HFF-Myc (cell line): ENCODE measurements around the gene GGT7.

Experiments used
- DNase-seq: peaks from one replicate; pipeline ENCODE4 v3.0.0-alpha.2; 2011; ENCODE audit warnings: low read depth; ENCODE audit errors: extremely low read depth
- H3K4me3 ChIP-seq: replicated peaks from 2 replicates; pipeline ENCODE4 v1.5.1; 2011; ENCODE audit warnings: low read depth, mild to moderate bottlenecking, control low read depth, low read length
- CTCF ChIP-seq: IDR thresholded peaks from 2 replicates; pipeline ENCODE4 v1.5.1; 2012; ENCODE audit warnings: mild to moderate bottlenecking, low read depth, low read length, control low read depth; ENCODE audit errors: missing control alignments

Gene GGT7

DNA sequence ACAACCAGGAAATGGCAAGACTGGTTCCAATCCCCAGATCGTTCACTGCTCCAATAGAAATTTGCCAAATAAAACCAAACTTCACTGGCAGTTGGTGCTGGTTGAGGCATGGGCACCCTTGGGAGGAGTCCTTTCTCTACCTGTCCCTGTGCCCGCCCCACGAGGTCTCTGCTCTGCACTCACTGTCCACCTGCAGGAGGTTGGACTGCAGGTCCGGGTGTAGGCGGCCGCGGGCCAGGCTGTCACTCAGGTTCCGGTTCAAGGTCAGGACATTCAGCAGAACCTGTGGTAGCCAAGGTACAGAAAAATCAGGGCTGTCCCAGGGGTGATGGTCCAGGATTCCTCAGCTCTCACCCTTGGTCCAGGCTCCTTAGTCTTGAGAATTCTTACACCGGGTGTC is 22.9 kb downstream of the GGT7 start:
- DNase-seq = no peak
- H3K4me3 ChIP-seq = no peak overlapping the region
- TF ChIP-seq CTCF = no peak

DNA sequence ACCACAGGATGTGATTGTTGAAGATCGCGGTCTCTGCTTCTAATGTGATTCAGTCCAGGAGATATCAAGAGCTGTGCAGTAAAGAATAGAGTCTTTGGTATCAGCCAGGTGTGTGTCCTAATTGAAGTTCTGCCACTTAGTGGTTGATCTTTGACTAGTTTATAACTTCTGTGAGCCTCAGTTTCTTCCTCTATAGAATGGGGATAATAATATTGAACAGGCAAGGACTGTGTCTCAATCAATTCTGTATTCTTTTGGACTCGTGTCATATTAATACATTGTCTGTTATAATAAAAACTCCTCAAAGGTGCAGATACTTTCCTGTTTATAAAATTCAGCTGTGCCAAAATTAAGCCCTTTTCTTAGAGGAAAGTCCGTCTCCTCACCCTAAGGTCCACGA is 24.1 kb downstream of the GGT7 start:
- no peak overlapping the region for H3K4me3 ChIP-seq
- TF ChIP-seq CTCF = no peak
- DNase-seq = no peak

GRCh38 chr20:34843421-34843820 is 29.2 kb downstream of the GGT7 start:
- DNase-seq = no peak
- TF ChIP-seq CTCF = no peak
- H3K4me3 ChIP-seq = no peak overlapping the region

GRCh38 chr20:34842143-34842542 is 30.5 kb downstream of the GGT7 start:
- no peak for DNase-seq
- TF ChIP-seq CTCF = no peak

GRCh38 chr20:34834459-34834893 is 38.2 kb downstream of the GGT7 start:
- no peak for TF ChIP-seq CTCF
- H3K4me3 ChIP-seq = no peak overlapping the region
- DNase-seq = no peak

More at GRCh38 chr20:34842143-34842542, 30.5 kb downstream of the GGT7 start:
- no peak overlapping the region for H3K4me3 ChIP-seq

- TF ChIP-seq CTCF = no peak
- no peak overlapping the region for H3K4me3 ChIP-seq
- DNase-seq = no peak
These were observed 40.7 kb downstream of the GGT7 start for GRCh38 chr20:34831936-34832335.

GRCh38 chr20:34829191-34829590 is 43.5 kb downstream of the GGT7 start:
- TF ChIP-seq CTCF = no peak
- DNase-seq = no peak

More at GRCh38 chr20:34829191-34829590, 43.5 kb downstream of the GGT7 start:
- no peak overlapping the region for H3K4me3 ChIP-seq
